Right kidney (tissue), 1 donor: Measurements from ENCODE around the gene DPM3.
A peak's percentile ranks its signal among the peaks of the same experiment; 100 is the strongest.
"Not testable (repeated sequence)": the region's sequence is repeated elsewhere in the genome, so short reads cannot be mapped to it uniquely, and the experiment has no call there.

Source experiments
- DNase-seq: peaks from one replicate; pipeline ENCODE4 v3.0.0-alpha.2; 2016

Gene DPM3

DNA sequence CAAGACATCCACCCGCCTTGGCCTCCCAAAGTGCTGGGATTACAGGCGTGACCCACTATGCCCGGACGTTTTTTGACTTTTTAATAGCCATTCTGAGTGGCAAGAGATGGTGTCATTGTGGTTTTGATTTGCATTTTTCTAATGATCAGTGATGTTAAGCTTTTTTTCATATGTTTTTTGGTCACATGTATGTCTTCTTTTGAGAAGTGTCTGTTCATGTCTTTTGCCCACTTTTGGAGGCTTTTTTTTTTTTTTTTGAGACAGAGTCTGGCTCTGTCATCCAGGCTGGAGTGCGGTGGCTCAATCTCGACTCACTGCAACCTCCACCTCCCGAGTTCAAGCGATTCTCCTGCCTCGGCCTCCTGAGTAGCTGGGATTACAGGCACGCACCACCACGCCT is 24.3 kb upstream of the DPM3 start:
- not testable (repeated sequence) for DNase-seq

DNA sequence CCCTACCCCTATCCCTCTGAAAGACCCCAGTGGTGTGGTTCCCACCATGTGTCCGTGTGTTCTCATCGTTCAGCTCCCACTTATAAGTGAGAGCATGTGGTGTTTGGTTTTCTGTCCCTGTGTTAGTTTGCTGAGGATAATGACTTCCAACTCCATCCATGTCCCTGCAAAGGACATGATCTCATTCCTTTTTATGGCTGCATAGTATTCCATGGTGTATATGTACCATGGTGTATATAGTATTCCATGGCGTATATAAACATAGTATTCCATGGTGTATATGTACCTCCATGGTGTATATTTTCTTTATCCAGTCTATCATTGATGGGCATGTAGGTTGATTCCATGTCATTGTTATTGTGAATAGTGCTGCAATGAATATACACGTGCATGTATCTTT is 23.5 kb upstream of the DPM3 start:
- not testable (repeated sequence) for DNase-seq

DNA sequence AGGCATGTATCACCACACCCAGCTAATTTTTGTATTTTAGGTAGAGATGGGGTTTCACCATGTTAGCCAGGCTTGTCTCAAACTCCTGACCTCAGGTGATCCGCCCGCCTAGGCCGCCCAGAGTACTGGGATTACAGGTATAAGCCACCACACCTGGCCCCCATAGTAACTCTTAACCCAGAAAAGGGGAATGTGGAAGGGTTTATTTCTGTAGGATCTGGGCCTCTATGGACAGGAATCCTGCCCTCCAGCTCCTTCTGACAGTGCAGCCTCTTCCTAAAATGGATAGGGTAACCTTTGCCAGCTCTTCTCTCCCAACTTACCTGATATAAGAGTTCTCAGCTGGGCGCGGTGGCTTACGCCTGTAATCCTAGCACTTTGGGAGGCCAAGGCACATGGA is 22.3 kb upstream of the DPM3 start:
- DNase-seq, result not testable (repeated sequence)

DNA sequence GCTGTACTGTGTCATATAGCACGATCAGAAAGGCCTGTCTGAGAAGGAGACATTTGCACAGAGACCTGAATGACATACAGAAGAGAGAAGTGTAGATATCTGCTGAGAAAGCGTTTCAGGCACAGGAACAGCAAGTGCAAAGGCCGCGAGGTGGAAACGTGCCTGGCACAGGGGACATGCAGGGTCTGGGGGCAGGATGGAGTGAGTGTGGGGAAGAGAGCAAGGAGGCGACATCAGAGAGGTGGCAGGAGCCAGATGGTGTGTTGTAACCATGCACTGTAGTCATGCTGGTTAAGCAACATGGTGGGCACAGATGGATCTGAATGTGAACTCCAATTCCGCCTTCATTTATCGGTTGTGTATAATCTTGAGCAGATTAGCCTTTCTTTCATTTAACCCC is 19.8 kb upstream of the DPM3 start:
- DNase-seq, result no peak

DNA sequence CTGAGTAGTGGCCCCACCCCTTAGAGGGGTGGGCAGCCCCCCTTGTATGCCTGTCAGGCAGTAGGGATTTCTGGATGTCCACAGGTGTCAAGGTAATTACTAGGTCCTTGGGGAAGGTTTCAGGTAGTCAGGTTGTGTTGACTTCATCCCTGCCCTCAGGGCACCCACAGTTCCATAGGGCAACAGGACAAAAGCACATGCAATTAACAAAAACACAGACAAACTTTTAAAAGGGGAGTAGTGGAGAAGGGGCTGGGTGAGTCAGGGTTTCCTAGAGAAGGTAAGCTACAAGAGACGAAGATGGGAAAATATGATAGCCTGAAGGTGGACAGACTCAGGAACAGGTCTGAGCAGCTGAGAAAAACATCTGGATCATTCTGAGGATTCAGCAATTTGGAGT is 18.7 kb upstream of the DPM3 start:
- no peak for DNase-seq

DNA sequence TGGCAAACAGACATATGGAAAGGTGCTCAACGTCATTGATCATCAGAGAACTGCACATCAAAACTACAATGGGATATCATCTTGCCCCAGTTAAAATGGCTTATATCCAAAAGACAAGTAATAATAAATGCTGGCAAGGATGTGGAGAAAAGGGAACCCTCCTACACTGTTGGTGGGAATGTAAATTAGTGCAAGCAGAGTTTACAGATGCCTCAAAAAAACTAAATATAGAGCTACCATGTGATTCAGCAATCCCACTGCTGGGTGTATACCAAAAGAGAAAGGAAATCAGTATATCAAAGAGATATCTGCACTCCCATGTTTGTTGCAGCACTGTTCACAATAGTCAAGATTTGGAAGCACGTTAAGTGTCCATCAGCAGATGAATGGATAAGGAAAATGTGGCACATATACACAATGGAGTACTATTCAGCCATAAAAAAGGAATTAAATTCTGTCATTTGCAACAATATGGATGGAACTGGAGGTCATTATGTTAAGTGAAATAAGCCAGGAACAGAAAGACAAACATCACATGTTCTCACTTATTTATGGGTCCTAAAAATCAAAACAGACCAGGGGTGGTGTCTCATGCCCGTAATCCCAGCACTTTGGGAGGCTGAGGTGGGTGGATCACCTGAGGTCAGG is 15.8 kb upstream of the DPM3 start:
- not testable (repeated sequence) for DNase-seq

DNA sequence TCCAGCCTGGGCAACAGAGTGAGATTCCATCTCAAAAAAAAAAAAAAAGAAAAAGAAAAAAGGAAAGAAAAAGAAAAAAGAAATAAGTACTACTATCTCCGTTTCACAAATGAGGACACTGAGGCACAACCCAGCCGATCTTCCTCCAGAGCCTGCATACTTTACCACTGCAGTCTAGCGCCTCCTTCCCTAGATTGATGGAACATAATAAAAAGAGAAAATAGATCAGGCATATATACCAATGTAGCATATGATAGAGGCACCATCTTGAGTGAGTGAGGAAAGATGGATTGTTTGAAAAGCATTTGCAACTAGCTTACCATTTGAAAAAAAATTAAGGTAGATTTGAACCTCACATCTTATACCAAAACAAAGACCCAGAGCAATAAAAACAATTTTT is 5.2 kb upstream of the DPM3 start:
- DNase-seq, result no peak

DNA sequence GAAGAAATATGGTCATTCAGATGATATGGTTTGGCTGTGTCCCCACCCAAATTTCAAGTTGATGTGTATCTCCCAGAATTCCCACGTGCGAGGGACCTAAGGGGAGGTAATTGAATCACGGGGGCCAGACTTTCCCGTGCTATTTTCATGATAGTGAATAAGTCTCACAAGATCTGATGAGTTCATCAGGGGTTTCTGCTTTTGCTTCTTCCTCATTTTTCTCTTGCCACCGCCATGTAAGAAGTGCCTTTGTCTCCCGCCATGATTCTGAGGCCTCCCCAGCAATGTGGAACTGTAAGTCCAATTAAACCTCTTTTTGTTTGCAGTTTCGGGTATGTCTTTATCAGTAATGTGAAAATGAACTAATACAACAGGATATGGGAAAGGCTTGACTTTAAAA is 1.4 kb upstream of the DPM3 start:
- no peak for DNase-seq

DNA sequence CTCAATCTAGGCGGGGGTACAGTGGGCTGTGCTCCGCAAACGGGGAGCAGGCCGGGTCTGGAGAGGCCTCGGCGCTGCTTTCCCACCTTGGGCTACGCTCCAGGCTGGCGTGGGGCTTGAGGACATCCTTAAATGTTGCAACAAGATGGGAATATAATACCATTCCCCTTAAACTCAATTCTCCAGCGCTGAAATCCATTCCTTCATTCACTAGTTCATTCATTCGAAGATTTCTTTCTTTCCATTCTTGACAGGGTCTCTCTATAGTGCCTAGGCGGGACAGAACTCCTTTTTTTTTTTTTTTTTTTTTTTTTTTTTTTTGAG is 261 bp upstream of the DPM3 start:
- no peak for DNase-seq

DNA sequence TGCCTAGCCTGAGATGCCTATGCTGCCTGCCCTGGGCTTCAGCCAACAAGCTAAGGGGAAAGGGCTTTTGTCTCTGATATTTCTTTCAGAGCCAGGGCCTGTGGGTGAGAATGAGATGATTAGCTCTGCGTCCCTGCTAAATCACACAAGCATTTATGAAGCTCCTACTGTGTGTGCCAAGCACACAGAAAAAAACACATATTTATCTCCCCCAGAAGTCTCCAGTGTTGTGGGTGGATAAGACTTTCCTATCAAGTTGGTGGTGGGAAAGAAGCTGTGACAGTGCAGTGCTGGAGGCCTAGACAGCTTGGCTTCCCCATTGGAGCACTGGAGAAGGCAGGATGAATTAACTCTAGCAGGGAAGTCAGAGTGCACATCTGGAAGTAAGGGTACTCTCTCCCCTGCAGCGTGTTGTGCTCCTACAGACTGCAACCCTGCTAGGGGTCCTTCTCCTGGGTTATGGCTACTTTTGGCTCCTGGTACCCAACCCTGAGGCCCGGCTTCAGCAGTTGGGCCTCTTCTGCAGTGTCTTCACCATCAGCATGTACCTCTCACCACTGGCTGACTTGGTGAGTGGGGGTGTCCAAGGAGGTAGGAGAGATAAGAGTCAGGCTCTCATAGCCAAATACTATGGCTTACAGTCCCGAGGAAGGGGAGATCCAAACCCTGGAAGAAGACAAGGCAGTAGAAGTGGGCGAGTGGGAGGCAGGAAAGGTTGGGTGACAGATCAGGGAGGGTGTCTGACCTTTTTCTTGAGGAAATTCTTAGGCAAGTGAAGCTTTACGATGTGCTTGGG is 3.0 kb downstream of the DPM3 start:
- DNase-seq, result no peak

DNA sequence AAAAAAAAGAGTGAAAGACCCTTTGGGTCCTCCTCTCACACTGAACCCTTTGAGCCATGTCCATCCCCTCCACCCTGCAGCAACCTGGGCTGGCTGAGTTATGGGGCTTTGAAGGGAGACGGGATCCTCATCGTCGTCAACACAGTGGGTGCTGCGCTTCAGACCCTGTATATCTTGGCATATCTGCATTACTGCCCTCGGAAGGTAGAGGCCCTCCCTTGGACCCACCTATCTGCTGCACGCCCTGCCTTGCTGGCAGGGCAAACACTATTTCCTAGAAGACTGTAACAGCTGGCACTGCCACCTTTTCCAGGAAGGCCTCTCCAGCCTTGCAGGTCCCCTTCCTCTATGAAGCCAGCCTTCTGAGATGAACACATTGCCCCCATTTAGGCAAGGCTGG is 3.6 kb downstream of the DPM3 start:
- DNase-seq, result no peak

DNA sequence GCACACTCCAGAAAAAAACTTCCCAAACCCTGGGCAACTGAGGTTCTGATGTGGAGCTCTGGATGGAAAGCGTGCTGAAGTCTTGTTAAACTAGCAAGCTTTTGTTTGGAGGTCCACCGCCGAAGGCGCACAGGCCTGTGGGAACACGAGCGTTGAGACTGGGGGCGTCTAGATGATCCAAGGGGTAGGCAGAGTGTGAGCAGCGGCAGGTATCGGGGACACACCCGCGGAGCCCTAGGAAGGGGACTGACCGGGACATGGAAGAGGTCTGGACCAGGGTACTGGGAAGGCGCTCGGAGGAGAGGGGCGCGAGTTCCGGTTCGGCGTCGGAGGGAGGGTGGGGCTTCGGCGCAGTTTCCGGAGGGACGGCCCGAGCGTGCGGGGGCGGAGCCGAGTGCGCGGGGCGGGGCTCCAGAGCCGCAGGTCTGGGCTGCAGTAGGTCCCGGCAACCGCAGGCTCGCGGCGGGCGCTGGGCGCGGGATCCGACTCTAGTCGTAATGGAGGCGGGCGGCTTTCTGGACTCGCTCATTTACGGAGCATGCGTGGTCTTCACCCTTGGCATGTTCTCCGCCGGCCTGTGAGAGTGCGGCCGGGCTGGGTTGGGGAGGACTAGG is 4.8 kb downstream of the DPM3 start, which contains the start of gene SLC50A1:
Gene SLC50A1, plus strand, starts transcription at position 438 of the 614 bp plus-strand sequence. Its CDS starts 60 bp downstream, at position 498.
- DNase-seq, result peak; percentile 91

DNA sequence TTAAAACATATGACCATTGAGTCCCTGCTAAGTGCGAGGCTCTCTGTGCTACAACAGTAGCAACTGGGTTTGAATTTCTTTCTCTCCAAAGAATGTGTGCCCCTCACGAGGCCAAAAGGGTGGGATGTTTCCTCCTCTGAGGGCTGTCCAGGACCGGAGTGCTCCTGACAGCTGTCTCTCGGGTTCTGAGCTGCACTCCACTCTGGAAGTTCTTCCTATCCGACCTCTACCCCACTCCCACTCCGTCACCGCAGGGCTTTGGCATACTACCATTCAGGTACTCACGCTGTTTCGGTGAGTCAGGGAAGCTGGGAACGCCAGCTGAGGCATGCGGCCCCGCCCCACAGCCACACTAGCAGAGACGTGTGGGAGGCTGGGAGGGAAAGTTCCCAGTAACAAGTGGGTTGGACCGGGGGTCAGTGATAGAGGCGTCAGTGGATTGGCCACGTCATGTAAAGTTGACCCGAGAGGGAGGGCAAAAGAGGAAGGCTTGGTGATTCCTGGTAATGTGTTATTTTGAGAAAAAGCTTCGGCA is 5.4 kb downstream of the DPM3 start:
- no peak for DNase-seq

DNA sequence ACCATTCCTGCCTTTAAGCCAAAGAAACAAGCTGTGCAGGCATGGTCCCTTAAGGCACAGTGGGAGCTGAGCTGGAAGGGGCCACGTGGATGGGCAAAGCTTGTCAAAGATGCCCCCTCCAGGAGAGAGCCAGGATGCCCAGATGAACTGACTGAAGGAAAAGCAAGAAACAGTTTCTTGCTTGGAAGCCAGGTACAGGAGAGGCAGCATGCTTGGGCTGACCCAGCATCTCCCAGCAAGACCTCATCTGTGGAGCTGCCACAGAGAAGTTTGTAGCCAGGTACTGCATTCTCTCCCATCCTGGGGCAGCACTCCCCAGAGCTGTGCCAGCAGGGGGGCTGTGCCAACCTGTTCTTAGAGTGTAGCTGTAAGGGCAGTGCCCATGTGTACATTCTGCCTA is 6.0 kb downstream of the DPM3 start:
- no peak for DNase-seq

DNA sequence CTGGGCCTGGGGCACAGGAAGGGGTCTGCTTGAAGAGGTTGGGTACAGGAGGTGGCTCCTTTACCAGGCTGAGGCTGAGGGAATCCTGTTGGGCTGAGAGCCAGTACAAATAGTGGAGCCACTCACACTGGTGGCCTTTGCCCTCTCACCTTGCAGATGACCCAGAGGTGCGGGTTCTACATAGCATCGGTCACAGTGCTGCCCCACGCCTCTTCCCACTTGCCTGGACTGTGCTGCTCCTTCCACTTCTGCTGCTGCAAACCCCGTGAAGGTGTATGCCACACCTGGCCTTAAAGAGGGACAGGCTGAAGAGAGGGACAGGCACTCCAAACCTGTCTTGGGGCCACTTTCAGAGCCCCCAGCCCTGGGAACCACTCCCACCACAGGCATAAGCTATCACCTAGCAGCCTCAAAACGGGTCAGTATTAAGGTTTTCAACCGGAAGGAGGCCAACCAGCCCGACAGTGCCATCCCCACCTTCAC is 6.5 kb downstream of the DPM3 start:
- no peak for DNase-seq

DNA sequence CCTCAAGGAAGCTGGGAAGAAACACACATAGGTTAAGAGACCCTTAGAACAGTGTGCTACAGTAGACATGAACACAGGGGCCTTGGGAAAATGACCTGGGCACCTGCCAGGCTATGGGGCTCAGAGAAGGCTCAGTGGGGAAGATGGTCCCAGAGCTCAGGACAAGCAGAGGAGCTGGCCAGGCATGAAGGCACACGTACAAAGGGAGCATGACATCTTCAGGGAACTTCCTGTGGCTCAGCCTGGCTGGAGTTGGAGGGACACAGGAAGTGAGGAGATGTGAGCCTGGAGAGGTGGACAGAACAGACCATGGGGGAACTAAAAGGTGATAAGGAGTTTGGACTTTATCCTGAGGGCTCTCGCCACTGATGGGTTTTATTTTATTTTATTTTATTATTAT is 8.5 kb downstream of the DPM3 start:
- no peak for DNase-seq

DNA sequence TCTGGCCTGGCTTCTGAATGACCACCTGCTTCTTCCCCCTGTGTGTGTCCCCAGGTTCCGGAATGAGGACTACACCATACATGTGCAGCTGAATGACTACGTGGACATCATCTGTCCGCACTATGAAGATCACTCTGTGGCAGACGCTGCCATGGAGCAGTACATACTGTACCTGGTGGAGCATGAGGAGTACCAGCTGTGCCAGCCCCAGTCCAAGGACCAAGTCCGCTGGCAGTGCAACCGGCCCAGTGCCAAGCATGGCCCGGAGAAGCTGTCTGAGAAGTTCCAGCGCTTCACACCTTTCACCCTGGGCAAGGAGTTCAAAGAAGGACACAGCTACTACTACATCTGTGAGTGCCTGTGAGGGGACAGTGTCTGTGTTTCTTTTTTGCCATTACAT is 9.0 kb downstream of the DPM3 start:
- no peak for DNase-seq

DNA sequence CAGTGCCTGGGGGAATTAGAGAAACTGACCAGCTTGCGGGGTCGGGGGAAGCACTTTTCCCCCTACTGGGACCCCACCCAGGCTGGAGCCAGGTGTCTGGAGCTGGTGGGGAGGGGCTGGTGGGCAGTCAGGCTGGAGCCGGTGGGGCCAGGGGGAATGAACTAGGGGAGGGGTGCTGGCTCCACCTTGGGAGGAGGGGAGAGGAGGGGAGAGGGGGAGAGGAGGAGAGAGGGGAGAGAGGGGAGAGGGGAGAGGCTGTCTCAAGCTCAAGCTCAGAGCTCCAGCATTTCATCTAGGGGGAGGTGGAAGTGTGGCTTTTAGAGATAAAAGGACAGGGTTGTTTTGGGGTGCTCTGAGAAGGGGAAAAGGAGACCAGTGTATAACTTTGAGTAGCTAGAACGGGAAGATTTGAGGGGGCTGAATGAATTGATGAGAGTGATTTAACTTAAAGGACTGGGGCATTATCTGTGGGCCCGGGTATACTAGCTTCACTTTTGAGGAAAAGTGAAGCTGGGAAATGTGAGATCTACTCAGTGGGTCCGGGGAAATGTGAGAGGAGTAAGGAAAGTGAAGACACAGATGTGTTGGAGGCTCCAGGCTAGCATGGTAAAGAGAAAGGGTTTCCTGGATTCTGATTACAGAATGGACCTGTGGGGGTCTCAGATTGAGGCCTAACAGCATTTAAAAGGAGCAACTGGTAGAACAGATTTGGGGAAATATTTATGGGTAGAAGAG is 9.9 kb downstream of the DPM3 start:
- DNase-seq, result no peak

DNA sequence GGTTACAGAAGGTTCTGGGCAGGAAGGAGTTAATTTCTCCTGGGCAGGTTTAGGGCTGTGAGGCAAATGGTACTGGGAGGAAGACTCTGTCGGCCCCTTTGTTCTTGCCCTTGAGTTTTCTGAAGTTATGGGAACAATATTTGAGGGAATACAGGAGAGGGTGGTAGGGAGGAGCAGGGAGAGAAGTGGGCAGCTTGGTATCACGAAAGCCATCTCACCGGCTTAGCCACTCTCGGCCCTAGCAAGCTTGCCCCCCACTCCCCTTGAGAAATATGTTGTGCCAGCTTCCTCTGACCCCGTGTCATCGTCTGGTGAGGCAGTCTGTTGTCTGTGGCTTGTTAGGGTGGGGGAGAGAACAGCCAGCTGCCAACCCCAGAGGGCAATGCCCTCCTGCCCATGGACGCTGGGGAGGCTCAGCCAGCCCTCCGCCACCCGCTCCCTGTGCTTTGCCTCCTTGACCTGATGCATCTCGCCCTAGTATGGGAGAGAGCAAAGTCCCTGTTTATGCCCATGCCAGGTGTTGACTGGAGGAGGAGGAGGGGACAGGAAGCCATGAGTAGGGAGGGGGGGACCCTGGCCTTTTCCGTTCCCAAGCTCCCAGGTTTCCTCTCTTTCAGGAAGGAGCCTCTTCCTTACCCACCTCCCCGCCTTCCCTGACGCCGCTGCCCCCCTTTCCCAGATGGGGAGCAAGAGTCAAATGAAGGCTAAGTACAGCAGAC is 11.4 kb downstream of the DPM3 start:
- DNase-seq, result peak; percentile 62

DNA sequence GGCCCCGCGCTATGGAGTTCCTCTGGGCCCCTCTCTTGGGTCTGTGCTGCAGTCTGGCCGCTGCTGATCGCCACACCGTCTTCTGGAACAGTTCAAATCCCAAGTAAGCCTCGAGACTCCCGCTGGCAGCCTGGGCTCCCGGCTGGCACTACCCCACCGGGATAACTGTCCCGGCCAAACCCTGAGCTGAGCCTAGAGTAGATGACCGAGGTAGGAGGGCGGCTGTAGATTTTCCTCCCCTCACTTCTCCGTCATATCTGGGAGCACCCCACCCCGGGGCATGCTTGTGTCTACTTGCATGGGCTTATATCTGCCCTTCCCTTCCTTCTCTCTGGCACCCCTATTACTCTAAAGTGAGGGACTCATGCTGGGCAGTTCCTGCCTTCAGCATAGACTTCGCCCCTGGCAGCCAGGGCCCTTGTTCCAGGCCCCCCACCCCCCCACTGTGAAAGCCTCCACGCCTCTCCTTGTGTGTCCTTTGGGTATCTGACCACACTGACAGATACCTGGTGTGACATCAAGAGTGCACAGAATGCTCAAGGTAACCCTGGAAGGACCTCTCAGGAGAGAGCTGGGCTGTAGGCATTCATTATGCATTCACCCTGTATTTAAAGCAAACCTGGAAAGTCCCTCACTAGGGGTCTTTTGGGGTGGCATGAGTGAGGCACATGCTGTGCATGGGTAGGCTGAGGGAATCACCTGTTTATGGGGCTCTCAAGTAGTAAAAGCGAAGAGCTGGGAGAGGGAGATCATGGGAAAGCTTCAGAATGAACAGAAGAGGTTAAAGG is 12.2 kb downstream of the DPM3 start:
- DNase-seq, result peak; percentile 69
